Thyroid gland (tissue), 4 donors: ENCODE results near the gene PLXND1.

Experiments used
- POLR2A ChIP-seq, 2 donors: fragments of 450-650 bp; IDR thresholded peaks; one replicate each; pipeline ENCODE4 v1.6.1; 2017; ENCODE audit warnings: antibody characterized with exemption in 2 of 2, mild to moderate bottlenecking in 2 of 2, moderate library complexity in 1 of 2
- TF ChIP-seq, protein P1 (sequence below), 6 experiments: fragments of 200-600 bp in 3 of 6; fragments of 450-650 bp in 3 of 6; sonication (generic) in 3 of 6; IDR thresholded peaks; one replicate each; pipeline ENCODE4 v1.5.1; 2016 to 2019; ENCODE audit warnings: antibody characterized with exemption in 6 of 6, mild to moderate bottlenecking in 2 of 6, inconsistent platforms in 1 of 6, moderate library complexity in 1 of 6

DNA sequence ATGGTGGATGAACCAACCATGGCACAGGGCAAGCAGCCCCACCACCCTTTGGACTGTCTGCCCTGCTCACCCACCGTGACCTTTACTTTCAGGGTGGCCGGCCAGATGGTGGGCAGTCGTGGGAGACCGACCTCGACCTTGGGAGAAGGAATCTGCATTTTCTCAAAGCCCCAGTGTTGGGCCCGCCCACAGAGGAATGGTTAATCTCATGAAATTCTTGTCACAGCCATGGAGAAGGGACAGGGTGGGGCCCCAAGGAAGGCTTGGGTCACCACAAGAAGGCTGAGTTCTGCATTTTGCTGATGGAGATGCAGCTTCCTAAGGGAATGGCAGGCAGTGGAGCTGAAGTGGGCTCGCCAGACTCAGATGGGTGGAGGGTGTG, 2.9 kb downstream of the PLXND1 start:
- TF ChIP-seq, protein P1, sequence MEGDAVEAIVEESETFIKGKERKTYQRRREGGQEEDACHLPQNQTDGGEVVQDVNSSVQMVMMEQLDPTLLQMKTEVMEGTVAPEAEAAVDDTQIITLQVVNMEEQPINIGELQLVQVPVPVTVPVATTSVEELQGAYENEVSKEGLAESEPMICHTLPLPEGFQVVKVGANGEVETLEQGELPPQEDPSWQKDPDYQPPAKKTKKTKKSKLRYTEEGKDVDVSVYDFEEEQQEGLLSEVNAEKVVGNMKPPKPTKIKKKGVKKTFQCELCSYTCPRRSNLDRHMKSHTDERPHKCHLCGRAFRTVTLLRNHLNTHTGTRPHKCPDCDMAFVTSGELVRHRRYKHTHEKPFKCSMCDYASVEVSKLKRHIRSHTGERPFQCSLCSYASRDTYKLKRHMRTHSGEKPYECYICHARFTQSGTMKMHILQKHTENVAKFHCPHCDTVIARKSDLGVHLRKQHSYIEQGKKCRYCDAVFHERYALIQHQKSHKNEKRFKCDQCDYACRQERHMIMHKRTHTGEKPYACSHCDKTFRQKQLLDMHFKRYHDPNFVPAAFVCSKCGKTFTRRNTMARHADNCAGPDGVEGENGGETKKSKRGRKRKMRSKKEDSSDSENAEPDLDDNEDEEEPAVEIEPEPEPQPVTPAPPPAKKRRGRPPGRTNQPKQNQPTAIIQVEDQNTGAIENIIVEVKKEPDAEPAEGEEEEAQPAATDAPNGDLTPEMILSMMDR (IDR thresholded peaks at IDR 0.05) = no peak
- TF ChIP-seq POLR2A (IDR thresholded peaks at IDR 0.05) = no peak
